Posterior vena cava (tissue), 2 donors: ENCODE measurements around the gene PRDM16. TPM values are rescaled to one million over a fixed set of nuclear protein-coding genes. Genes with fewer than 3 reads are reported as not detected.

Experiments
- DNase-seq: peaks from one replicate; pipeline ENCODE4 v3.0.0-alpha.2; 2020; ENCODE audit warnings: low spot score
- intact Hi-C, 2 donors: fragments of 100-400 bp; cut with DNase I; formaldehyde crosslinking; loops; one replicate each; pipeline versions ENCODE4 v1.14.1 to v1.14.2; 2022 to 2023
- total RNA-seq, 2 donors: library from RNA; stranded (reverse); fragmentation: NEBNext Ultra II Directional; extraction: Animal tissue kit (Norgen Biotek cat#: 25700); gene quantifications; one replicate each; pipeline ENCODE4 v1.2.1, GENCODE V29; 2021
- donor health status: DM: yes; HTN: yes; CAD: no.
- donor health status: DM: yes; HTN: yes; CAD: no.

PRDM16 gene
- total RNA-seq, 2 donors from 2014 or later: 15.8 to 21.1 TPM

- DNase-seq: no peak
- intact Hi-C loops: no loop called here
Measured at GRCh38 chr1:3306583-3307291, 237.7 kb downstream of the PRDM16 start.

GRCh38 chr1:3307359-3307758, 238.4 kb downstream of the PRDM16 start:
- DNase-seq: no peak
- intact Hi-C loops: no loop called here

- no peak for DNase-seq
- intact Hi-C loops: no loop called here
Measured at GRCh38 chr1:3308053-3308452, 239.1 kb downstream of the PRDM16 start.

GRCh38 chr1:3310718-3311400, 241.9 kb downstream of the PRDM16 start:
- intact Hi-C loops: loop anchor here in 1 of 2 donors (5.0 kb wide), 1 partner anchor 244 kb away; the partner anchor contains the start of gene PRDM16
- DNase-seq: no peak

GRCh38 chr1:3311711-3312110, 242.7 kb downstream of the PRDM16 start:
- no peak for DNase-seq
- intact Hi-C loops: loop anchor here in 1 of 2 donors (5.0 kb wide), 1 partner anchor 244 kb away; the partner anchor contains the start of gene PRDM16

- DNase-seq: peak; percentile 85
- intact Hi-C loops: loop anchor here in 1 of 2 donors (5.0 kb wide), 1 partner anchor 245 kb away; the partner anchor contains the start of gene PRDM16
Measured at GRCh38 chr1:3312310-3312897, 243.4 kb downstream of the PRDM16 start.

- DNase-seq: peak; percentile 99
- intact Hi-C loops: loop anchor here in 1 of 2 donors (5.0 kb wide), 1 partner anchor 246 kb away; the partner anchor contains the start of gene PRDM16
Measured at GRCh38 chr1:3312898-3313575, 244.0 kb downstream of the PRDM16 start.

- DNase-seq: peak; percentile 98
- intact Hi-C loops: loop anchor here in 1 of 2 donors (5.0 kb wide), 1 partner anchor 246 kb away; the partner anchor contains the start of gene PRDM16
Measured at GRCh38 chr1:3313576-3313950, 244.6 kb downstream of the PRDM16 start.

GRCh38 chr1:3314491-3315381, 245.7 kb downstream of the PRDM16 start:
- intact Hi-C loops: loop anchor here (5.0 kb wide), 2 partner anchors 38 to 247 kb away; partner anchors contain the start of gene PRDM16 (in 1 of the 2)
- no peak for DNase-seq

GRCh38 chr1:3315399-3316339, 246.7 kb downstream of the PRDM16 start:
- DNase-seq: no peak
- intact Hi-C loops: loop anchor here in 1 of 2 donors (5.0 kb wide), 1 partner anchor 37 kb away; no protein-coding TSS in a partner anchor

GRCh38 chr1:3316340-3316943, 247.4 kb downstream of the PRDM16 start:
- intact Hi-C loops: loop anchor here in 1 of 2 donors (5.0 kb wide), 1 partner anchor 36 kb away; no protein-coding TSS in a partner anchor
- DNase-seq: no peak

- intact Hi-C loops: loop anchor here in 1 of 2 donors (5.0 kb wide), 1 partner anchor 35 kb away; no protein-coding TSS in a partner anchor
- DNase-seq: no peak
Measured at GRCh38 chr1:3317456-3317855, 248.5 kb downstream of the PRDM16 start.

- DNase-seq: no peak
- intact Hi-C loops: loop anchor here in 1 of 2 donors (5.0 kb wide), 1 partner anchor 34 kb away; no protein-coding TSS in a partner anchor
Measured at GRCh38 chr1:3318329-3318728, 249.3 kb downstream of the PRDM16 start.

GRCh38 chr1:3319874-3320245, 250.9 kb downstream of the PRDM16 start:
- intact Hi-C loops: loop anchor here in 1 of 2 donors (5.0 kb wide), 1 partner anchor 32 kb away; no protein-coding TSS in a partner anchor
- no peak for DNase-seq

GRCh38 chr1:3320246-3321152, 251.5 kb downstream of the PRDM16 start:
- DNase-seq: no peak
- intact Hi-C loops: no loop called here
